BJ (cell line): ENCODE data around the gene ZNF3. TPM values are rescaled to one million over a fixed set of nuclear protein-coding genes. Genes with fewer than 3 reads are reported as not detected.
A peak's percentile ranks its signal among the peaks of the same experiment; 100 is the strongest.

Experiments
- CTCF ChIA-PET: fragments of 350-600 bp; formaldehyde crosslinking; extraction: SDS; loops from one replicate; lab custom pipeline; 2021; ENCODE audit warnings: antibody characterized with exemption, inconsistent platforms; lab: Yijun Ruan, JAX
- POLR2A ChIA-PET: fragments of 300-600 bp; sonication (Branson Sonifier 250); formaldehyde crosslinking; extraction: SDS; loops from one replicate; lab custom pipeline; 2021; ENCODE audit warnings: antibody characterized with exemption; lab: Charles Lee
- DNase-seq: peaks from one replicate; pipeline ENCODE4 v3.0.0-alpha.2; 2011; ENCODE audit warnings: low read depth
- H3K27me3 ChIP-seq: 2 replicates; pipeline ENCODE4 v1.6.0; 2011; ENCODE audit warnings: low read length; ENCODE audit not compliant: control insufficient read depth, insufficient read depth
- H3K36me3 ChIP-seq: 2 replicates; pipeline ENCODE4 v1.5.1; 2011; ENCODE audit warnings: low read length; ENCODE audit not compliant: control insufficient read depth, insufficient read depth
- H3K4me3 ChIP-seq: 2 replicates; pipeline ENCODE4 v1.5.1; 2011; ENCODE audit warnings: low read depth, mild to moderate bottlenecking, control low read depth, low read length
- polyA plus RNA-seq: library from polyadenylated mRNA; depleted of rRNA; stranded (reverse); fragments of >200 nt; gene quantifications from 2 replicates; pipeline ENCODE4 v1.2.3, GENCODE V29; 2011
- TF ChIP-seq, protein P1 (sequence below): IDR thresholded peaks from 2 replicates; pipeline ENCODE4 v1.5.1; 2011; ENCODE audit warnings: low read depth, mild to moderate bottlenecking, control low read depth, inconsistent platforms, low read length, moderate library complexity; ENCODE audit not compliant: insufficient read depth

The ZNF3 gene
- polyA plus RNA-seq, 1 experiment: 17.4 TPM

DNA sequence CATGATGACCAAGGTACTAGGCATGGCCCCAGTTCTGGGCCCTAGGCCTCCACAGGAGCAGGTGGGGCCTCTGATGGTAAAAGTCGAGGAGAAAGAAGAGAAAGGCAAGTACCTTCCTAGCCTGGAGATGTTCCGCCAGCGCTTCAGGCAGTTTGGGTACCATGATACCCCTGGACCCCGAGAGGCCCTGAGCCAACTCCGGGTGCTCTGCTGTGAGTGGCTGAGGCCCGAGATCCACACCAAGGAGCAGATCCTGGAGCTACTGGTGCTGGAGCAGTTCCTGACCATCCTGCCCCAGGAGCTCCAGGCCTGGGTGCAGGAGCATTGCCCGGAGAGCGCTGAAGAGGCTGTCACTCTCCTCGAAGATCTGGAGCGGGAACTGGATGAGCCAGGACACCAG is 24.5 kb downstream of the ZNF3 start:
- DNase-seq: no peak
- ChIA-PET POLR2A (no interaction called here), CTCF (interaction anchor here (1.3 kb wide), 1 partner anchor 28 kb away, joined by 4 read pairs; no protein-coding TSS in a partner anchor)
- peaks cover 11% of the 10 kb centered on the region for H3K36me3 ChIP-seq
- no peaks in the 10 kb centered on the region for H3K27me3 ChIP-seq
- no peak overlapping the region for H3K4me3 ChIP-seq
- TF ChIP-seq, protein P1, sequence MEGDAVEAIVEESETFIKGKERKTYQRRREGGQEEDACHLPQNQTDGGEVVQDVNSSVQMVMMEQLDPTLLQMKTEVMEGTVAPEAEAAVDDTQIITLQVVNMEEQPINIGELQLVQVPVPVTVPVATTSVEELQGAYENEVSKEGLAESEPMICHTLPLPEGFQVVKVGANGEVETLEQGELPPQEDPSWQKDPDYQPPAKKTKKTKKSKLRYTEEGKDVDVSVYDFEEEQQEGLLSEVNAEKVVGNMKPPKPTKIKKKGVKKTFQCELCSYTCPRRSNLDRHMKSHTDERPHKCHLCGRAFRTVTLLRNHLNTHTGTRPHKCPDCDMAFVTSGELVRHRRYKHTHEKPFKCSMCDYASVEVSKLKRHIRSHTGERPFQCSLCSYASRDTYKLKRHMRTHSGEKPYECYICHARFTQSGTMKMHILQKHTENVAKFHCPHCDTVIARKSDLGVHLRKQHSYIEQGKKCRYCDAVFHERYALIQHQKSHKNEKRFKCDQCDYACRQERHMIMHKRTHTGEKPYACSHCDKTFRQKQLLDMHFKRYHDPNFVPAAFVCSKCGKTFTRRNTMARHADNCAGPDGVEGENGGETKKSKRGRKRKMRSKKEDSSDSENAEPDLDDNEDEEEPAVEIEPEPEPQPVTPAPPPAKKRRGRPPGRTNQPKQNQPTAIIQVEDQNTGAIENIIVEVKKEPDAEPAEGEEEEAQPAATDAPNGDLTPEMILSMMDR: no peak

- TF ChIP-seq, protein P1: no peak
- POLR2A ChIA-PET: no interaction called here
- CTCF ChIA-PET: interaction anchor here (0.7 to 2.7 kb wide), 7 partner anchors 12 to 139 kb away, joined by 3 to 8 read pairs (median 3); partner anchors contain the start of gene TRIM4
Measured at GRCh38 chr7:100053215-100053614, 28.3 kb downstream of the ZNF3 start.

GRCh38 chr7:100051611-100052010 is 29.9 kb downstream of the ZNF3 start:
- H3K36me3 ChIP-seq: no peaks in the 10 kb centered on the region; the same call in 1 of the 2 replicates
- CTCF ChIA-PET: interaction anchor here (1.0 to 2.7 kb wide), 3 partner anchors 56 to 137 kb away, joined by 3 to 7 read pairs (median 5); no protein-coding TSS in a partner anchor
- H3K4me3 ChIP-seq: no peak overlapping the region
- H3K27me3 ChIP-seq: no peaks in the 10 kb centered on the region
- TF ChIP-seq, protein P1: no peak
- DNase-seq: no peak
- POLR2A ChIA-PET: no interaction called here

More at GRCh38 chr7:100053215-100053614, 28.3 kb downstream of the ZNF3 start:
- no peaks in the 10 kb centered on the region for H3K27me3 ChIP-seq
- no peak for DNase-seq
- H3K4me3 ChIP-seq: no peak overlapping the region
- peaks cover 7% of the 10 kb centered on the region for H3K36me3 ChIP-seq

DNA sequence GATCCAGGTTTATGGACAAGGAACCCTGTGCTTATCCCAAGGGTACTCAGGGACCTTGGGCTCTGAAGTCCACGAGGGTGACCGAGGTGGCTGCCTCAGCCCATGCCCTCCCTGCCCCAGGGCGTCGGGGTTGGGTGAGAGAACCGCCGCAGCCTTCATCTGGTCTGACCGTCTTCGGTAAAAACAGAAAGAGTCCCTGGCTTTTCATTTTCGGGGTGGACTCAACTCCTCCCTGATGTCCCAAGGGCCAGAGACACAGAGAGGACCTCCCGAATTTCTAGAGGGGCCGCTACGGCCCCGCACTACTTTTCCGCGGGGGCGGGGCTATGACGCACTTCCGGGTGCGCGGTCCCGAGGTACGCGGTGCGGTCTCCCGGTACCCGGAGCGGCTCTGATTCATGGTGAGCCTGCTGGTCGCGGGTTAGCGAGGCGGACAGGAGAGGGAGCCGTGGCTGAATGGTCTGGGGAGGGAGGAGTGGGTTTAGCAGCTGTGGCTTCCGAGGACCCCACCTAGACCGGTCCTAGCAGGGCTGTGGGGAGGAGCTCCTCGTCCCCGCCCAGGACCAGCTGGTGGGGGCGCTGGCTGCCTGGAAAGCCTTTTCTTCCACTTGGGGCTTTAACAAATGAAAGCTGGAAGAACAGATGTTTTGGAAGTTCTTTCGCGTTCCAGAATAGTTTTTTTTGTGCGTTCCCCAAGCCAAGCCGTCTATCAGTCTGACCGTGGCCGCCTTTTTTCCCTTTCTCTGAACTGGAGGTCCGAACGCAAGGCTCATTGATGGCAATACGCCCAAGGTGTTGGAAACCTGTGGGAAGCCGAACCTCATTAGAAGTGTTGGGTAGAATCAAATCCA is 31.9 kb downstream of the ZNF3 start, which contains the start of gene ZSCAN21:
TSS of gene ZSCAN21 (plus strand) at position 334 of the 851 bp plus-strand sequence. CDS start 7,233 bp downstream, outside the sequence.
- H3K36me3 ChIP-seq: no peaks in the 10 kb centered on the region; the same call in 1 of the 2 replicates

More for the DNA sequence above, 31.9 kb downstream of the ZNF3 start, which contains the start of gene ZSCAN21:
- ChIA-PET CTCF (interaction anchor here (0.7 to 1.6 kb wide), 5 partner anchors 9 to 81 kb away, joined by 3 to 5 read pairs (median 3); no protein-coding TSS in a partner anchor), POLR2A (no interaction called here)
- TF ChIP-seq, protein P1: peak; percentile 38
- Histone ChIP-seq H3K27me3 (no peaks in the 10 kb centered on the region), H3K4me3 (peak within 1 kb of the TSS; percentile 82)
- DNase-seq: no peak
